Thyroid gland (tissue), 4 donors: Measurements from ENCODE around the gene PAX3. TPM values are rescaled to one million over a fixed set of nuclear protein-coding genes. Genes with fewer than 3 reads are reported as not detected.

ENCODE experiments used
- total RNA-seq, 4 donors: library from RNA; depleted of rRNA; stranded (reverse); fragments of >200 nt; gene quantifications; one replicate each; pipeline ENCODE4 v1.2.3, GENCODE V29; 2016

Gene PAX3
- total RNA-seq, 4 donors from 2014 or later = not detected

Other genes with a start within 250 kb of the PAX3 start
- gene SGPP2, start 125.5 kb upstream of the PAX3 start, total RNA-seq = 10 to 100 TPM; 33.7 to 53.7 (median 46.6) TPM